ENCODE measurements around the gene HOXC4.

Gene HOXC4

DNA sequence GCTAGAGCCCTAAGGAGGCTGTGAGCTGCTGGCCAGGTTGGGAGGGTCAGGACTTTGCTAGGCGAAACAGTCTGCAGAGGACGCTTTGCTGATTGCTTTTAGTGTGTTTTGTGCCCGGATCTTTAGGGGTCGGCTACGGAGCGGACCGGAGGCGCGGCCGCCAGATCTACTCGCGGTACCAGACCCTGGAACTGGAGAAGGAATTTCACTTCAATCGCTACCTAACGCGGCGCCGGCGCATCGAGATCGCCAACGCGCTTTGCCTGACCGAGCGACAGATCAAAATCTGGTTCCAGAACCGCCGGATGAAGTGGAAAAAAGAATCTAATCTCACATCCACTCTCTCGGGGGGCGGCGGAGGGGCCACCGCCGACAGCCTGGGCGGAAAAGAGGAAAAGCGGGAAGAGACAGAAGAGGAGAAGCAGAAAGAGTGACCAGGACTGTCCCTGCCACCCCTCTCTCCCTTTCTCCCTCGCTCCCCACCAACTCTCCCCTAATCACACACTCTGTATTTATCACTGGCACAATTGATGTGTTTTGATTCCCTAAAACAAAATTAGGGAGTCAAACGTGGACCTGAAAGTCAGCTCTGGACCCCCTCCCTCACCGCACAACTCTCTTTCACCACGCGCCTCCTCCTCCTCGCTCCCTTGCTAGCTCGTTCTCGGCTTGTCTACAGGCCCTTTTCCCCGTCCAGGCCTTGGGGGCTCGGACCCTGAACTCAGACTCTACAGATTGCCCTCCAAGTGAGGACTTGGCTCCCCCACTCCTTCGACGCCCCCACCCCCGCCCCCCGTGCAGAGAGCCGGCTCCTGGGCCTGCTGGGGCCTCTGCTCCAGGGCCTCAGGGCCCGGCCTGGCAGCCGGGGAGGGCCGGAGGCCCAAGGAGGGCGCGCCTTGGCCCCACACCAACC is 23.9 kb upstream of the HOXC4 start:
- peaks cover 7% of the 10 kb centered on the region for H3K9me3 Mint-ChIP-seq
- H3K4me1 Mint-ChIP-seq (ENCODE audit: low read depth) = peaks cover 24% of the 10 kb centered on the region
- H3K36me3 Mint-ChIP-seq (ENCODE audit: low read depth) = no peaks in the 10 kb centered on the region
- H3K4me3 Mint-ChIP-seq = no peak overlapping the region
- intact Hi-C loops (cut with micrococcal nuclease) = loop anchor here (5.0 kb wide), 1 partner anchor 98 kb away; no protein-coding TSS in a partner anchor
- H3K27ac Mint-ChIP-seq = no peak overlapping the region
- peaks cover 90% of the 10 kb centered on the region for H3K27me3 Mint-ChIP-seq

DNA sequence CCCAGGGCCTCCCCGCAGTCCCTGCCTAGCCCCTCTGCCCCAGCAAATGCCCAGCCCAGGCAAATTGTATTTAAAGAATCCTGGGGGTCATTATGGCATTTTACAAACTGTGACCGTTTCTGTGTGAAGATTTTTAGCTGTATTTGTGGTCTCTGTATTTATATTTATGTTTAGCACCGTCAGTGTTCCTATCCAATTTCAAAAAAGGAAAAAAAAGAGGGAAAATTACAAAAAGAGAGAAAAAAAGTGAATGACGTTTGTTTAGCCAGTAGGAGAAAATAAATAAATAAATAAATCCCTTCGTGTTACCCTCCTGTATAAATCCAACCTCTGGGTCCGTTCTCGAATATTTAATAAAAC is 23.2 kb upstream of the HOXC4 start:
- Mint-ChIP-seq H3K4me1 (ENCODE audit: low read depth) (peaks cover 24% of the 10 kb centered on the region), H3K27me3 (peaks cover 93% of the 10 kb centered on the region), H3K9me3 (peaks cover 7% of the 10 kb centered on the region), H3K4me3 (no peak overlapping the region), H3K36me3 (ENCODE audit: low read depth) (no peaks in the 10 kb centered on the region), H3K27ac (no peak overlapping the region)
- intact Hi-C loops (cut with micrococcal nuclease) = loop anchor here (5.0 kb wide), 1 partner anchor 97 kb away; no protein-coding TSS in a partner anchor

DNA sequence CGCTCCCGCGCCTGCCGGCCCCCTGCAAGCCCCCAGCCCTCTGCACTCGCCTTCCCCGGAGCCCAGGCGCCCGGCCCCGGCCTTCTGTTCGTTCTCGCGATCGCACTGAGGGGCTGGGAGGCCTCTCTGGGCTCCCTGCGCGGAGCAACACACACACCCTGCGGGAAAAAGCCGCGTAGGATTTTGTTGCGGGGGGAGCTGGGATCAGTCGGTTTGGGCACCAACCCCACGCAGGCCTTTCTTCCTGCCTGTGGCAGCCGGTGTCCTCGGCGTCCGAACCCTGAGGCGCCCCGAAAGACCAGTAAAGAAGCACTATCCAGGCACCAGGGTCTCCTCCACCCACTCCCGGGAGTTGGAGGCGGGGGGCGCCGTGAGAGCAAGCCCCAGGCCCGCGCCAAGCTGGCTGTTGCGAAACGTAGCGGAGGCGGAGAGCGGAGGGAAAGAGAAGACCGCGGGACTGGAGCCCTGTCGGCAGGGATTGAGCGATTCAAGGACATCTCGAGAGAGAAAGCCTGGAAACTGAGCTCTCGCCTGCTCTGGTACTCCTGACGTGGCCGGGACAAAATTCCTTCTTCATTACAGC is 22.7 kb upstream of the HOXC4 start:
- intact Hi-C loops (cut with micrococcal nuclease) = loop anchor here (5.0 kb wide), 1 partner anchor 96 kb away; no protein-coding TSS in a partner anchor
- peaks cover 7% of the 10 kb centered on the region for H3K9me3 Mint-ChIP-seq
- H3K27ac Mint-ChIP-seq = no peak overlapping the region
- no peak overlapping the region for H3K4me3 Mint-ChIP-seq
- H3K36me3 Mint-ChIP-seq (ENCODE audit: low read depth) = no peaks in the 10 kb centered on the region
- H3K4me1 Mint-ChIP-seq (ENCODE audit: low read depth) = peaks cover 24% of the 10 kb centered on the region
- H3K27me3 Mint-ChIP-seq = peaks cover 93% of the 10 kb centered on the region

DNA sequence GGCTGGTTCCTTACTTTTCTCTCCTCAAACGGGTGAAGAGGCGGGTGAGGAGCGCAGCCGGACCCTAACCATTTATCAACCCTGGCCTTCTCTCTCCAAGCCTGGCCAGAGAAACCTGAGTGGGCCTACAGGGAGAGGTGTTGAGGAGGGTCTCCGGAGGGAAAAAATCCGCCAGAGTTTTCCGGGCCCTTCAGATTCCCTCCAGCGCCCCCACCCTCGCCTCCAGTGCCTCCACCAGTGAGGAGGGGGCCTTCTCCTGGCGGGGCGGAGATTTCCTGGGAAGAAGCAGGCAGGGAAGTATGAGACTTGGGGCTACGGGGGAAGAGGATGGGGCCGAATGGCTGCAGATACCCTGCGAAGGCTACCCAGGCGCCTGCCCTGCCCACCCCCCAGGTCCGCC is 22.2 kb upstream of the HOXC4 start:
- Mint-ChIP-seq H3K27ac (no peak overlapping the region), H3K27me3 (peaks cover 93% of the 10 kb centered on the region)
- intact Hi-C loops (cut with micrococcal nuclease) = loop anchor here (5.0 kb wide), 1 partner anchor 96 kb away; no protein-coding TSS in a partner anchor

DNA sequence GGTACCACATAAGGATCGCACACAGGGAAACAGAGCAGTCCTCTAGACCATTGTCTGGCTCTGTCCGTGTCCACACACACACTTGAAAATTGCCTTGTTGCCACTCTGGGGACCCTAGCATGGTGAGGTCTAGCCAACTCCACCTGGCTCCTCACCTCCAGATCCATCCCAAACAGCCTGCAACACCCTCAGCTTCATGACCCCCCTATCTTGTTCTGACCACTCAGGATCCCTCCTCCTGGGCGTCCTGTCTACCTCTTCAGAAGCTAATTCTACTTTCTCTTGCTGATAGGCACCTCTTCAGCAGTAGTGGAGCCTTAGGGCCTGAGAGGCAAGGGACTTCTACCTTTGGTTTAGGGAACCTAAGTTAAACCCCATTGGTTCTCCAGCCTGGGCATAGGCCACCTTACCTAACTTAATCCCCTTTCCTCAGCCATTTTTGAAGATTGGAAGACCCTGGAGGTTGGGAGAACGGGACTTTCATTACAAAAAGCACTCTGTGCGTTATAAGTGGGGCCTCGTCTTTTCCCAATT is 21.5 kb upstream of the HOXC4 start:
- Mint-ChIP-seq H3K36me3 (ENCODE audit: low read depth) (no peaks in the 10 kb centered on the region), H3K9me3 (peaks cover 7% of the 10 kb centered on the region), H3K4me3 (no peak overlapping the region), H3K27ac (no peak overlapping the region), H3K4me1 (ENCODE audit: low read depth) (peaks cover 16% of the 10 kb centered on the region), H3K27me3 (peaks cover 93% of the 10 kb centered on the region)
- intact Hi-C loops (cut with micrococcal nuclease) = loop anchor here (2.0 to 5.0 kb wide), 2 partner anchors 95 to 159 kb away; no protein-coding TSS in a partner anchor

More for the DNA sequence above, 22.2 kb upstream of the HOXC4 start:
- H3K9me3 Mint-ChIP-seq = peaks cover 7% of the 10 kb centered on the region
- H3K36me3 Mint-ChIP-seq (ENCODE audit: low read depth) = no peaks in the 10 kb centered on the region
- peaks cover 23% of the 10 kb centered on the region for H3K4me1 Mint-ChIP-seq (ENCODE audit: low read depth)
- no peak overlapping the region for H3K4me3 Mint-ChIP-seq

DNA sequence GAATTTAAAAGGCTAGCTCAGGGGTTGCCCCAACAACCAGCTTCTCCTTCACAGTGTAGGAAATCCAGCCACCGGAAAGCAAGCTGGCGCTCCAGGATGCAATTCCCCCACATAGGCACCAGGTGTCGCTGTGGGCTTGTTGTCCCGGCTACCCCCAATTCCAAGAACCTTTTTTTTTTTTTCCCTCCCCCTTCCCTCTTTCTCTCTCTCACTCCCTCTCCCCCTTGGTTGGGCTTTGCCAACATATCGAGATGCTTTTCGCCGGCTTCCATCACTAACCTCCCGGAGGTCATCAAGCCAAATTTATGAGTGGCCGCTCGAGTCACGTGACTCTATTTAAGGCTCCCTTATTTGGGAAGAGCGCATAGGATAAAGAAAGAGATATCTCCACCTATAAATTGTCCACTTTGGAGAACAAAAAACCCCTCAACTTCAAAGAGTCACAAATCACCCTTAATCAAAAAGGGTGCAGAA is 21.0 kb upstream of the HOXC4 start, which contains the start of gene HOXC5:
Gene HOXC5, plus strand, starts transcription at position 424 of the 474 bp plus-strand sequence. CDS start 73 bp downstream, outside the sequence.
- peaks cover 93% of the 10 kb centered on the region for H3K27me3 Mint-ChIP-seq
- H3K36me3 Mint-ChIP-seq (ENCODE audit: low read depth) = no peaks in the 10 kb centered on the region
- intact Hi-C loops (cut with micrococcal nuclease) = loop anchor here (2.0 to 5.0 kb wide), 2 partner anchors 95 to 158 kb away; no protein-coding TSS in a partner anchor
- H3K4me3 Mint-ChIP-seq = no peak within 1 kb of the TSS
- H3K4me1 Mint-ChIP-seq (ENCODE audit: low read depth) = peaks cover 15% of the 10 kb centered on the region
- no peak within 1 kb of the TSS for H3K27ac Mint-ChIP-seq
- H3K9me3 Mint-ChIP-seq = peaks cover 7% of the 10 kb centered on the region

DNA sequence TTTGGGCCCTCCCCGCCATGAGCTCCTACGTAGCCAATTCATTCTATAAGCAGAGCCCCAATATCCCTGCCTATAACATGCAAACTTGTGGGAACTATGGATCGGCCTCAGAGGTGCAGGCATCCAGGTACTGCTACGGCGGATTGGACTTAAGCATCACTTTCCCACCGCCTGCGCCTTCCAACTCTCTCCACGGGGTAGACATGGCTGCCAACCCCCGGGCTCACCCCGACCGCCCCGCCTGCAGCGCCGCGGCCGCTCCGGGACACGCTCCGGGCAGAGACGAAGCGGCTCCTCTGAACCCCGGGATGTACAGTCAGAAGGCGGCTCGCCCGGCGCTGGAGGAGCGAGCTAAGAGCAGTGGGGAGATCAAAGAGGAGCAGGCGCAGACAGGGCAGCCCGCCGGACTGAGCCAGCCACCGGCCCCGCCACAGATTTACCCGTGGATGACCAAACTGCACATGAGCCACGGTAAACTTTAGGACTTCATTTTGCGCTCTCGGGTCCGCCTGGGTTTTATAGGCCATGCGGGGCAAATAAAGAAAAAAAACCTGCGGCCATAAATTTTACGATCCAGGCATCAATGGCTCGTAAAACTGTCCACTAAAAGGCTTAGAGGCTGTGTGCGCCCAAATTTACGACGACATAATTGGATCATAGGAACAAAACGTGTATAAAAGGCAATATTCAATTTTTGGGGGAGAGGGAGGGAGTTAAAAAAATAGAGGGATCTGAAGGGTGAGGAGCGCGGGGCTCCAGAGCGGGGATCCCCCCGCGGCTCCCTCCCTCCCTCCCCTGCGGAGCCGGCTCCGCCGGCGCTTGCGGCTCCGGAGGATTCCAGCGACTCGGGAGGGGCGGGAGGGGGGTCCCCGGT is 20.3 kb upstream of the HOXC4 start:
- Mint-ChIP-seq H3K27ac (no peak overlapping the region), H3K36me3 (ENCODE audit: low read depth) (no peaks in the 10 kb centered on the region)
- intact Hi-C loops (cut with micrococcal nuclease) = loop anchor here (2.0 to 5.0 kb wide), 2 partner anchors 94 to 157 kb away; no protein-coding TSS in a partner anchor

DNA sequence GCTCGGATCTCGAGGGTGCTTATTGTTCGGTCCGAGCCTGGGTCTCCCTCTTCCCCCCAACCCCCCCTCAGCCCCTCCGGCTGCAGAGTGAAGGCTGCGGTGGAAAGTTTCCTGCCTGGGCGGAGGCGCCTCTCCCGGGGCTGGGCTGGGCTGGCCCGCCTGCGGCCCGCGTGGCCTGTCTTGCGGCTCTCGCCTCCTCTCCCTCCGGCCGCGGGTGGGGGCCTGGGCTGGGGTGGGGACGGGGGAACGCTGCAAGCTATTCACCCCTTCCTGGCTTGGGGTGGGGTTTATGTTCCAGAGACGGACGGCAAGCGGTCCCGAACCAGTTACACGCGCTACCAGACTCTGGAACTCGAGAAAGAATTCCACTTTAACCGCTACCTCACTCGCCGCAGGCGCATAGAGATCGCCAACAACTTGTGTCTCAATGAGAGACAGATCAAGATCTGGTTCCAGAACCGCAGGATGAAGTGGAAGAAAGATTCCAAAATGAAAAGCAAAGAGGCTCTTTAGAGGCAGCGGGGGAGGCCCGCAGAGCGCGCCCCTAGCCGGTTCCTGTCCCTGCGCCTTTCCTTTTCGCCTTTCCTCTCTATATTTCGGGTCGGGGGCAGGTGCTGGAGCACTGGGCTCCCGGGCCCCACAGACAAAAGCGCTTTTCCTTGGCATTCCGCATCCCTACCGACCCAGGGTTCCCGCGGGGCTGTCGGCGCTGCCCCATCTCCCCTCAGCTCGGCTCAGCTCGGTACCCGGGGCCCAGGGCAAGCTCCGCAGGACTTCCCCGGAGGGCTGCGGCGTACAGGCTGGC is 19.5 kb upstream of the HOXC4 start:
- H3K36me3 Mint-ChIP-seq (ENCODE audit: low read depth) = no peaks in the 10 kb centered on the region
- no peak overlapping the region for H3K27ac Mint-ChIP-seq
- H3K9me3 Mint-ChIP-seq = peaks cover 7% of the 10 kb centered on the region

More for the DNA sequence above, 20.3 kb upstream of the HOXC4 start:
- no peak overlapping the region for H3K4me3 Mint-ChIP-seq
- peaks cover 7% of the 10 kb centered on the region for H3K9me3 Mint-ChIP-seq
- H3K27me3 Mint-ChIP-seq = peaks cover 94% of the 10 kb centered on the region
- peaks cover 14% of the 10 kb centered on the region for H3K4me1 Mint-ChIP-seq (ENCODE audit: low read depth)

DNA sequence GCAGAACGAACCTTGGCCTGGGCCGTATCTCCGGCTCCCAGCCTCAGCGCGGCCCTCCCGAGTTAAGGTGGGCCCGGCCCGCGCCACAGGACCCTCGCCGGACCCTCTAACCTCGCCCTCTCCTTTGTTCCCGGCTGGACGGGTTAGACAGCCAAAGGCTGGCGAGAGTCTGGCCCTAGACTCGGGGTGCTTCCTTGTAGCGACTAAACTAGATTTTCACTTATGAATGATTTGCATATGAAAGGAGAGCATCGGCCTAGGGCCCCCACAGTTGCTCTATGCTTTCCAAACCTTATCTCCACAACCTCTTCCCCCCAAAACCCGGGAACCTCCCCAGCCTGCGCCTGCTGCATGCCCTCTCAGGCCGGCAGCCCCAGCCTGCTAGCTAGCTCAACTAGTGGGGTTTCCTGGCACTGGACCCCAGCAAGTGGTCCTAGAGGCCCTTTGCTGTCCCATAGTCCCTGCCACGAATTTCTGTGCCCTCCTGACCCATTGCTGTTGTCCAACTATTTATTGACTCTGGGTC is 18.8 kb upstream of the HOXC4 start:
- peaks cover 95% of the 10 kb centered on the region for H3K27me3 Mint-ChIP-seq
- no peak overlapping the region for H3K27ac Mint-ChIP-seq
- no peak overlapping the region for H3K4me3 Mint-ChIP-seq
- no peaks in the 10 kb centered on the region for H3K36me3 Mint-ChIP-seq (ENCODE audit: low read depth)
- intact Hi-C loops (cut with micrococcal nuclease) = loop anchor here (5.0 kb wide), 1 partner anchor 92 kb away; no protein-coding TSS in a partner anchor
- H3K9me3 Mint-ChIP-seq = peaks cover 7% of the 10 kb centered on the region
- peaks cover 5% of the 10 kb centered on the region for H3K4me1 Mint-ChIP-seq (ENCODE audit: low read depth)

More for the DNA sequence above, 19.5 kb upstream of the HOXC4 start:
- no peak overlapping the region for H3K4me3 Mint-ChIP-seq
- intact Hi-C loops (cut with micrococcal nuclease) = loop anchor here (2.0 to 5.0 kb wide), 2 partner anchors 93 to 157 kb away; no protein-coding TSS in a partner anchor
- peaks cover 94% of the 10 kb centered on the region for H3K27me3 Mint-ChIP-seq
- peaks cover 10% of the 10 kb centered on the region for H3K4me1 Mint-ChIP-seq (ENCODE audit: low read depth)

DNA sequence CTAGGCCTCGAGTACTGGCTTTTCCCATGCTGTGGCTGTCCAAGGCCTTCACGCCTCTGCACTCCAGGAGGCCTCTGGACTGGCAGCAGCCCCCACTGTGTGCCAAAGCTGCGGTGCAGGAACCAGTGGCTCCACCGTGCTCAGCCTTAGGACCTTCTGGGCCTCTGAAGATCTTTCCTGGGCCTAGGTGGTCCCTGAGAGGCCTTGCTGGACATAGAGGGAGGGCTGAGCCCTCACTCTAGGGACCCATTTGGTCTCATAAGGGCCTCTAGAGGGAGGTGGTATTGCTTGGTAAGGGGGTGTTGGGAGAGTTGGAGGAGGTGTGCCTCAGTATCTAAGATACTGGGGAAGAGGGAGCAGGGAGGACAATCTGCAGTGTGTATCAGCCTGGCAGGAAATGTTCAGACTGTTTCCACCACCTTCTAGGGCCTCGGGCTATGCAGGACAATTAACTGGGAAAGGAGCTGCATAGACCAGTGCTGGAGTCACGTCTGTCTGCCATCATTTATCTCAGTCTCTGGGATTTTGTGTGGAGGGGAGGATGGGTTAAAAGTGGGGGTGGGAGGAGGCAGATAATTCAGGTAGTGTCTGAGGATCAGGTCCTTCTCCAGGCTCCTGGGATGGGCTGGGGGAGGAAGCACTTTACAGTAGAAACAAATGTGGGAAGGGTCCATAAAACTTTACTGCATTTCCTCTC is 17.9 kb upstream of the HOXC4 start:
- Mint-ChIP-seq H3K4me1 (ENCODE audit: low read depth) (peaks cover 5% of the 10 kb centered on the region), H3K36me3 (ENCODE audit: low read depth) (no peaks in the 10 kb centered on the region), H3K4me3 (no peak overlapping the region), H3K9me3 (peaks cover 7% of the 10 kb centered on the region), H3K27me3 (peaks cover 97% of the 10 kb centered on the region), H3K27ac (no peak overlapping the region)
- intact Hi-C loops (cut with micrococcal nuclease) = no loop called here

DNA sequence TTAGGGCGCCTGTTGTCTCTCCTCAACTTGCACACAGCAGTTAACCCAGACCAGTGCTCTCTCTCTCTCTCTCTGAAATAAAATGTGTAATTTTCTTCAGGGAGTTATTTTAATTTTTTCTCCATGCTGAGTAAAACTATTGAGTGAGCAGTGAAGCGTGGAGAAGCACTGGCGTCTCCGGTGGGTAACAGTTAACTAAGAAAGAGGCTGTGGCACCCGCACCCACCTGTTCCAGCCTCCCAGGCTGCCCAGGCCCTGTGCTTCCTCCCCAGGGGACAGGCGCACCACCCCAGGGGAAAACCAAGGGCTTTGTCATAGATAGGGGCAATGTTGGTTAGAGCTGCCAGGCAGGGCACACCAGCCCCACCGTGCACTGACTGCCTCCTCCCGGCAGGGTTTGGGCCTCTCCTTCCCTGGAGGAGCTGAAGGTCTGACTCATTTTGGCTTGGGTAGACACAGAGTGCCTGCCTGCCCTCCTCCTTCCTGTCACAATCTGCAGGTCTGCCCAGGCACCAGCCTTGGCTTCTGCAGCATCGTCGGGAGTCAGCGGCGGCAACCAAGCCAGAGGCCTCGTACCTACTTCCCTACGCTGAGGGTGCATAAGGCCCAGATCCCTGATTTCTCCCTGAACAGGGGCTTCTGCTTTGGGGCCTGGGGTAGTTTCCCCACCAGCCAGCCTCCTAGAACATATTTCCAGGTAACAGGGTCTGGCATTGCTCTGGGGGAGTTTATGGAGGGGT is 16.8 kb upstream of the HOXC4 start:
- H3K27ac Mint-ChIP-seq = no peak overlapping the region
- peaks cover 95% of the 10 kb centered on the region for H3K27me3 Mint-ChIP-seq
- H3K4me3 Mint-ChIP-seq = no peak overlapping the region
- intact Hi-C loops (cut with micrococcal nuclease) = no loop called here
- peaks cover 5% of the 10 kb centered on the region for H3K4me1 Mint-ChIP-seq (ENCODE audit: low read depth)
- no peaks in the 10 kb centered on the region for H3K36me3 Mint-ChIP-seq (ENCODE audit: low read depth)
- H3K9me3 Mint-ChIP-seq = peaks cover 7% of the 10 kb centered on the region

Data from dendritic cell treated with granulocyte-macrophage colony-stimulating factor and Interleukin-4, amounts not matched to agents 40 ng/mL and 50 ng/mL, for 4 days (primary cell).